Globus pallidus (tissue), 1 donor: ENCODE measurements around the gene ZNF823.

Experiments used
- DNase-seq: peaks from one replicate; pipeline ENCODE4 v3.0.0-alpha.2; 2015; ENCODE audit warnings: low spot score

ZNF823 gene

GRCh38 chr19:11737964-11738745 is 591 bp downstream of the ZNF823 start:
- DNase-seq: peak; percentile 14

- no peak for DNase-seq
These were observed 2.0 kb downstream of the ZNF823 start for GRCh38 chr19:11736696-11737095.

DNA sequence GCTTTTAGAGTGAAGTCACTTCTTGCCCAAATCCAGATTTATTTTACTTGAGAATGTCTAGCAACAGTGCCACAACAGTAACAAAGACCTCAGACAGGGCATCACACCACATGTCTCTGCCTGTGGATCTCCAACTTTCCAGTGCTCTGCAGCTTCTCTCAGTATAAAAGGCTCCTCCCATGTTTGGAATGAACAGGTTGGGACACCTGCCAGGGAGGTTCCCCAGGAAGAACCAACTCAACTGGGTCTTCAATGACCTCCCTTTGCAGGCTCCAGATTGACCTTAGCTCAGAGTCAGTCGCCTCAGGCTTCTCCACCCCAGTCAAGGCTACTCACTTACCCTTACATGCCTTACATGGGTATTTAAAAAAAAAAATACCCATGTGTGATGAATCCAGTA is 3.4 kb downstream of the ZNF823 start:
- no peak for DNase-seq

- no peak for DNase-seq
These were observed 9.2 kb downstream of the ZNF823 start for GRCh38 chr19:11729586-11729985.

DNA sequence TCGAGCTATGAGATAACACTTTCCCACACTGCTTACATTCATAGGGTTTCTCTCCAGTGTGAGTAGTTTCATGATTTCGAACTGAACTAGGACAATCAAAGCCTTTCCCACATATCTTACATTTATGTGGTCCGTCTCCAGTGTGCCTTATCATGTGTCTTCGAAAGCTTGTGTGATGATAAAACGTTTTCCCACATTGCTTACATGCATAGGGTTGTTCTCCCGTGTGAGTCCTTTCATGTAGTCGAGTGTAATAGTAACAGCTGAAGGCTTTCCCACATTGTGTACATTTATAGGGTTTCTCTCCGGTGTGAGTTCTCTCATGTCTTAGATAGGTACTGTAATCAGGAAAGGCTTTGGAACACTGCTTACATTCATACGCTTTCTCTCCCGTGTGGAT is 16.3 kb downstream of the ZNF823 start:
- DNase-seq: no peak

- DNase-seq: no peak
These were observed 17.1 kb downstream of the ZNF823 start for GRCh38 chr19:11721681-11722080.

GRCh38 chr19:11710313-11710712 is 28.4 kb downstream of the ZNF823 start:
- no peak for DNase-seq

DNA sequence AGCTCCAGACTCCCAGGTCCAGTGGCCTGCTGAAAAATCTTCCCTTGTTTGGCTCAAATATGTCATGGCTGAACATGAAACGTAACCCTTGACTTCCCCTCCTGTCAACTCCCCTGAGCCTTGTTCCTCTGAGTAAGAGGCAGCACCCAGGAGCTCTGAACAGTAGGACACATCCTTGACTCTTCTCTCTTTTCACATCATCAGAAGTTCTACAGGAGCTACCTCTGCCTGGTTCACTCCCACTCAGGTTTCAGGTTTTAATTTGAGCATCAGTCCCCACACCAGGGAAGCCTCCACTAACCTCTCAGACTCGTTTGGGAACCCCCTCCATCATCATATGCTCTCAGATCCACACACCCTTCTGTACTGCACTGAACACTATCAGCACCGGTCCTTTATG is 30.3 kb downstream of the ZNF823 start:
- no peak for DNase-seq

DNA sequence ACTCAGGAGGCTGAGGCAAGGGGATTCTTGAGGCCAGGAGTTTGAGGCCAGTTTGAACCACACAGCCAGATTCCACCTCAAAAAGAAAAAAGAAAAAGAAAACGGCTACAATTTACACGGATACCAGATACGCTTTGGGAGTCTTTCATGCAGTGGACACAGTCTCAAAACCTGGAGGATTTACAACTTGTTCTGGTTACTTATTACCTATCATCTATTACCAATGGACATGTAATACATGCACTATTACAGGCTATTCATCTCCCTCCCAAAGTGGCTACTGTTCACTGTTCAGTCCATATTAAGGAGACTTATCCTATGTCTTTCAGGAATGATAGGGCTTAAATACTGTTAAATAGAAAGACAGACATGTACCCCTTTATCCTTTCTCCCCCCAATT is 33.3 kb downstream of the ZNF823 start:
- DNase-seq: no peak

DNA sequence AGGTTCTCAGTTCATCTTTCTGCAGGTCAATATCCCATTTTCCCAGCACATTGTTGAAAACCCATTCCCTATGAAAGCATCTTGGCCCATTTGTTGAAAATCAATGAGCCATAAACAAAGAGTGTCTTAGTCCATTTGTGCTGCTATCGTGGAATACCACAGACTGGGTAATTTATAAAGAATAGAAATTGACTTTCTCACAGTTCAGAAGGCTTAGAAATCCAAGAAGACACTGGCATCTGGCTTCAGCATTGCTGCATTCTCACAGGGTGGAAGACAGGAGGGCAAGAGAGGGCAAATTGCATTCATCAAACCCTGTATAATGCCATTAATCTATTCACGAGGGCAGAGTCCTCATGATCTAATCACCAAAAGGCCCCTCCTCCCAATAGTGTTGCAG is 34.1 kb downstream of the ZNF823 start:
- no peak for DNase-seq

- DNase-seq: no peak
These were observed 38.6 kb downstream of the ZNF823 start for GRCh38 chr19:11699931-11700794.

- DNase-seq: no peak
These were observed 40.5 kb downstream of the ZNF823 start for GRCh38 chr19:11698231-11698630.

DNA sequence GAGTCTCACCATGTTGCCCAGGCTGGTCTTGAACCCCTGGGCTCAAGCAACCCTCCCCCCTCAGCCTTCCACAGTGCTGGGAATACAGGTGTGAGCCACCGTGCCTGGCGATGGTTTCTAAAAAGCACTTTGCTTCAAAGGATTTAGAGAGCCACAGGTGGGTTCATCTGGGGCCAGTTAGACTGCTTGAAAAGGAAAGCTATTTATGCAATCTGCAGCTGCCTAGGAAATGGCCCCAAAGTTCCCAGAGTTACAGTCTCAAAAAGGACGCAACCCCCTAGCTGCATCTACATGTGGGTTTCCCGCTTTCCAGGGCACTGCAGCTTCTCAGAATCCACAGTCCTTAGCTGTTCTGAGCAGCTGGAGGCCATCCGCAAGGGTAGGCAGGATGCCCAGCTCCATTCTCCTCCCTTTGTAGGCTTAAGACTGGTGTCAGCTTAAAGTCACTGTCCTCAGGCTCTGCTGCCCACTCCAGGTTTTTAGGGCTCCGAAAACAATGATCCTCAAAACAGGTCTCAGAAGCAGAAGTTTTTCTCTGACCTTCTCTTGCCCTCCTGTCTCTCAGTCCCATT is 41.4 kb downstream of the ZNF823 start:
- DNase-seq: no peak

DNA sequence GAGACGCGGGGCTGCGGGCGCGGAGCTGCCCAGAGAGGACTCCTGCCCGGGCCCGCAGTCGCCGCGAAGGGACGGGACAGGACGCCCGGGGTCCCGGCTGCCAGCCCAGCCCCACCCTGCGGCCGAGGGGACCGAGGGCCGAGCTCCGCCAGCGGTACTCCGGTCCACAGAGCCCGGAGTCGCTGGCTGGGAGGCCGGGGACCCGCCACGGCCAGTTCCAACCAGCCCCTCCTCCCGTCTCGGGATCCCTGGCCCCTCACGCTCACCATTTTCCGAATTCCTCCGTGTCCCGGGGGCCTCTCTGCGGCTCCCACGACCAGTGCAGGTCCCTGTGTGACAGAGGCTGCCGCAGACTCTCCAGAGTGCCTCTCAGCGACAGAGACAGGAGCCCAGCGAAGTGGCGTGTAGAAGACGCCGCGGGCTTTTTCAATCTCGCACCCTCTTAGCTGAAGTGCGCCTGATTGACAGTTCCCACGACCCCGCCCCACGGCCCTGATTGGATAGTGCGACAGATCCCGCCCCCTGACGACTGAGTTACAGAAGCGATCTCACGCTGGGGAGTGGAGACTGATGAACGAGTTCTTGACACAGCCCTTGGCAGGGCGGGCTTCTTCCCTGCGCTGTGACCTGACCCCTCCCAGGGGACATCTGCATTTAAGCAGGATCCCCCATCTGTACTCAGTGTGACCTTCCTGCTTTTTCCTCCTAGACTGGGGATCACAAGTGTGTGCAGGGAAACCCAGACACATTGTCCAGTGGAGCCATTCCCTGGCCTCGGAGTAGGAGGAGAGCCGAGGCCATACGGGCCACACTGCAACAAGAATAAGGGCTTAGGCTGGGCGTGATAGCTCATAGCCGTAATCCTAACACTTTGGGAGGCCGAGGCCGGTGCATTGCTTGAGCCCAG is 44.0 kb downstream of the ZNF823 start:
- DNase-seq: peak; percentile 93

DNA sequence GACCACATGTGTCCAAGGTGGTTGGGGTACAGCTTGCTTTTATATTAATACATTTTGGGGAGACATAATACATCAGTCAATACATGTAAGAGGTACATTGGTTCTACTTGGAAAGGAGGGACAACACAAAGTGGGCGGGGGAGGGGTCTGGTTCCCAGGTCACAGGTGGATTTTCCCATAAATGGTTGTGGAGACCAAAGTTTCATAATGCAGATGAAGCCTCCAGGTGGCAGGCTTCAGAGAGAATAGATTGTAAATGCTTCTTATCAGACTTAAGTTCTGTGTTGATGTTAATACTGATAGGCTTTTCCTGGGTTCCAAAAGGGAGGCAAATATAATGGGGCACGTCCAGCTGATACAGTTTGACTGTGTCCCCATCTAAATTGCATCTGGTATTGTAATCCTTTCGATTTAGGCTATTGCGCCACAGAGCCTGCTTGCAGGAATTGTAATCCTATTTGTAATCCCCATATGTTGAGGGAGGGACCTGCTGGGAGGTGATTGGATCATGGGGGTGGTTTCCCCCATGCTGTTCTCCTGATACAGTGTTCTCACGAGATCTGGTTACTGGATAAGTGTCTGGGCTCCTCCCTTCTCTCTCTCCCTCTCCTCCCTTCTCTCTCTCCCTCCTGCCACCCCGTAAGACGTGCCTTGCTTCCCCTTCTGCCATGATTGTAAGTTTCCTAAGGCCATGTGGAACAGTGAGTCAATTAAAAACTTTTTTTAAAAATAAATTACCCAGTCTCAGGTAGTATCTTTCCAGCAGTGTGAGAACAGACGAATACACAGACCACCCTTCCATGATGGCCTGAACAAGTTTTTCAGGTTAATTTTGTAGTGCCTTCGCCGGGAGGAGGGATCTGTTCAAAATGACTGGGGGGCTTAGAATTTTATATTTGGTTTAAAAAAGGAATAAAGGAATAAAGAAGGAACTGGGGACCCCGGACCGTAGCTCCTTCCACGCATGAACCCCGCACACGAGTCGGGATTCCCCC is 44.9 kb downstream of the ZNF823 start:
- no peak for DNase-seq

DNA sequence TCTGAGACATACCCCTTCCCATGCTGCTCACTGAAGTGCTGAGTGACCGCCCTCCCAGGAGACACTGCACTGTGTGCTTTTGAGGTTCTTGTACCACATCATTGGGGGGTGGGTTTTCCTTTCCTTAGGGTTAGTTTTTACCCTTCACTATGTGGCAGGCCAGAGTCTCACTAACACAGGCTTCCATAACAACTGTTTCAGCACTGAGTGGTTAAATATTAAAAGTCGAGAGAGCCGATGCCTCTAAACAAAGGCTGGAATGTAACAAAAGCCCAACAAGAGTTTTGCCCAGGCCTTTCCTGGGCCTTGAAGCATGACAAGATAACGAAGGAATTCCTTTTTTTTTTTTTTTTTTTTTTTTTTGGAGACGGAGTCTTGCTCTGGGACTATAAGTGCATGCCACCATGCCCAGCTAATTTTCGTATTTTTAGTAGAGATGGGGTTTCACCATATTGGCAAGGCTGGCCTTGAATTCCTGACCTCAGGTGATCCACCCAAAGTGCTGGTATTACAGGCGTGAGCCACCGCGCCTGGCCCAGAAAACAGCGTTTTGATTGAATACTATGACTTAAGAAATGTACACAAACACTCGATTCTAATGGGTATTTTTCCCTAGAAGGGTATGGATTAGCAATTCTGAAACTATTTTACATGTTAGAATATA is 46.5 kb downstream of the ZNF823 start:
- DNase-seq: no peak

DNA sequence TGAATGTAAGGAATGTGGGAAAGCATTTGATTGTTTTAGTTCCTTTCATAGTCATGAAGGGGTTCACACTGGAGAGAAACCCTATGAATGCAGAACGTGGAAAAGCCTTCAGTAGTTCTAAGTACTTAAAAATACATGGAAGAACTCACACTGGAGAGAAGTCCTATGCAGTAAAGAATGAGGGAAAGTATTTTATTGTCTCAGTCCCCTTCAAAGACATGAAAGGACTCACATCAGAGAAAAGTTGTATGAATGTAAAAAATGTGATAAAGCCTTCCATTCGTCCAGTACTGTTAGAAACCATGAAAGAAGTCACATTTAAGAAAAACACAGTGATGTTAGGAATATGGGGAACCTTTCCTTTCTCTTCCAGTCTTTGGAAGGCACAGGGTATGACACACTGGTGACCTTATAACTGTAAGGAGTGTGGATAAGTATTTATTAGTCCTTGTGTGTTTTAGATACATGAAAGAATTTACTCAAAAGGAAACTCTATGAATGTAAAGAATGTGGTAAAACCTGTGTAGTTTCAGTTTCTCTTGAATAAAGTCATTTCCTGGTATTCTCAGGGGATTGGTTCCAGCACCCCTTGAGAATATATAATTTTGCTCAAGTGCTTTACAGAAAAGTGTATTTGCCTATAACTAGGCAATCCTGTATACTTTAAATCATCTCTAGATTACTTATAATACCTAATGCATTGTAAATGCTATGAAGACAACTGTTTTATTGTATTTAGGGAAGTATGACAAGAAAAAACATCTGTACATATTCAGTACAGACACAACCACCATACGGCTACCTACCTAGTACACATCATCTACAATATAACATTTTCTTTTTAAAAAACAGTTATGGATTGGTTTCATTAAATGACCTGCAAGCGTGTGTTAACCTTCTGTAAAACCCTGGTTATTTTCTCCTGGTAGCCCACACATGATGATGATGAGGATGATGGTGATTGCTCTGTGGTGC is 52.8 kb downstream of the ZNF823 start:
- DNase-seq: no peak

DNA sequence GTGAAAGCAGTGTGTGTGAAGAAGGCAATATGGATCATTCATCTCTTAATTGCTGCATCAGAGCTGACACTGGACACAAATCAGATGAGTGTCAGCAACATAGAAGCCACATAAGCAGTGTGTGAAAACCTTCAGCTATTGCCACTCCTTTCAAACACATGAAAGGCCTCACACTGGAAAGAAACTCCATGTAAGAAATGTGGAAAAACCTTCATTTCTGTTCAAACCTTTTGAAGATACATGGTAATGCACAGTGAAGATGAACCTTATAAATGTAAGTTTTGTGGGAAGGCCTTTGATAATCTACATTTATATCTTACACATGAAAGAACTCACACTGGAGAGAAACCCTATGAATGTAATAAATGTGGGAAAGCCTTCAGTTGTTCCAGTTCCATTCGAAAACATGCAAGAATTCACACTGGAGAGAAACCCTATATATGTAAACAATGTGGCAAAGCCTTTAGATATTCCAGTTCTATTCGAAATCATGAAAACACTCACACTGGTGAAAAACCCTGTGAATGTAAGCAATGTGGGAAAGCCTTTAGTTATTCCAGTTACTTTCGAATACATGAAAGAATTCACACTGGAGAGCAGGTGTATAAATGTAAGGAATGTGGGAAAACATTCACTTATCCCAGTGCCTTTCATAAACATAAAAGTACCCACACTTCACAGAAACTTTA is 53.6 kb downstream of the ZNF823 start:
- DNase-seq: no peak
